HepG2 (cell line): ENCODE results near the gene KCNAB2. TPM values are rescaled to one million over a fixed set of nuclear protein-coding genes. Genes with fewer than 3 reads are reported as not detected.

Experiments used
- ATAC-seq: fragments of 200-7000 bp; cut with Tn5 transposase; 3 replicates; pipeline ENCODE4 v1.9.1; 2020; ENCODE audit warnings: mild to moderate bottlenecking, moderate library complexity
- BruUV-seq: library from RNA; stranded (reverse); fragments of 400-500 nt; replicated peaks from 2 replicates; lab custom pipeline; 2021; lab: Mats Ljungman, UMichigan
- CTCF ChIA-PET: fragments of 300-600 bp; formaldehyde crosslinking; extraction: SDS; loops from one replicate; lab custom pipeline; 2021; ENCODE audit warnings: low total read pairs, inconsistent platforms, low intra/inter-chr PET ratio; lab: Yijun Ruan, JAX
- POLR2A ChIA-PET: fragments of 350-600 bp; sonication (Branson Sonifier 250); formaldehyde crosslinking; loops from one replicate; lab custom pipeline; 2020; ENCODE audit warnings: antibody characterized with exemption, inconsistent platforms; lab: Yijun Ruan, JAX
- DNase-seq: peaks from one replicate; pipeline ENCODE4 v3.0.0-alpha.2; 2015; ENCODE audit warnings: low spot score
- FAIRE-seq: peaks from 3 replicates; lab custom pipeline; 2011; peaks lifted over from hg19 to GRCh38; lab: Jason Lieb, UNC
- H2AFZ ChIP-seq: one replicate; pipeline ENCODE4 v1.6.1; 2011; ENCODE audit warnings: low read length, inconsistent platforms
- H3K27ac ChIP-seq: fragments of 300-600 bp; 3 replicates; pipeline ENCODE4 v1.8.0; 2011; ENCODE audit warnings: mixed run types, mild to moderate bottlenecking, mixed read lengths, low read length, inconsistent platforms; ENCODE audit not compliant: insufficient read depth; ENCODE audit errors: extremely low read length
- H3K27me3 ChIP-seq, 2 experiments: fragments of 200-600 bp in 1 of 2; 2 replicates in 1 of 2; 3 replicates in 1 of 2; pipeline versions ENCODE4 v1.6.0 to v1.8.0; 2011; ENCODE audit warnings: low read length in 2 of 2, mild to moderate bottlenecking in 2 of 2, moderate library complexity in 2 of 2, inconsistent platforms in 1 of 2; ENCODE audit not compliant: insufficient read depth in 2 of 2, control insufficient read depth in 1 of 2
- H3K36me3 ChIP-seq, 2 experiments: fragments of 200-600 bp in 1 of 2; replicated peaks in 1 of 2; 2 replicates in 1 of 2; 3 replicates in 1 of 2; pipeline versions ENCODE4 v1.5.1 to v1.8.0; 2011; ENCODE audit warnings: low read length in 2 of 2, inconsistent platforms in 1 of 2; ENCODE audit not compliant: insufficient read depth in 2 of 2, control insufficient read depth in 1 of 2
- H3K4me1 ChIP-seq: 2 replicates; pipeline ENCODE4 v1.5.1; 2012; ENCODE audit warnings: low read length, inconsistent platforms; ENCODE audit not compliant: insufficient read depth
- H3K4me2 ChIP-seq: 2 replicates; pipeline ENCODE4 v1.6.0; 2011; ENCODE audit warnings: low read depth, low read length, inconsistent platforms
- H3K4me3 ChIP-seq, 3 experiments: fragments of 200-600 bp in 1 of 3; sonication (generic), shearing (Covaris generic) in 1 of 3; replicated peaks in 1 of 3; 2 replicates each; pipeline ENCODE4 v1.5.1; 2011 to 2016; ENCODE audit warnings: low read length in 3 of 3, inconsistent platforms in 2 of 3, low read depth in 2 of 3, mild to moderate bottlenecking in 2 of 3, control low read depth in 1 of 3, mixed read lengths in 1 of 3; ENCODE audit not compliant: insufficient read depth in 1 of 3
- H3K79me2 ChIP-seq: one replicate; pipeline ENCODE4 v1.6.1; 2011; ENCODE audit warnings: low read length, inconsistent platforms; ENCODE audit not compliant: insufficient read depth
- H3K9ac ChIP-seq: 2 replicates; pipeline ENCODE4 v1.6.0; 2011; ENCODE audit warnings: mild to moderate bottlenecking, low read depth, low read length, inconsistent platforms; ENCODE audit not compliant: insufficient read depth
- H3K9me3 ChIP-seq: 2 replicates; pipeline ENCODE4 v1.5.1; 2012; ENCODE audit warnings: mild to moderate bottlenecking, low read length
- H4K20me1 ChIP-seq: 2 replicates; pipeline ENCODE4 v1.6.0; 2011; ENCODE audit warnings: inconsistent platforms, mild to moderate bottlenecking, low read length, moderate library complexity; ENCODE audit not compliant: insufficient read depth
- CBX5 ChIP-seq: sonication (generic); formaldehyde crosslinking; IDR thresholded peaks from 2 replicates; pipeline ENCODE4 v1.4.0; 2020; ENCODE audit warnings: missing genetic modification reagents, borderline replicate concordance
- CCDC6 ChIP-seq: sonication (generic); formaldehyde crosslinking; IDR thresholded peaks from 2 replicates; pipeline ENCODE4 v1.8.1; 2022; ENCODE audit warnings: mild to moderate bottlenecking, missing genetic modification reagents, moderate library complexity
- FOXK2 ChIP-seq: fragments of 450-650 bp; IDR thresholded peaks from 2 replicates; pipeline ENCODE4 v1.6.1; 2016
- IRF9 ChIP-seq: sonication (generic); formaldehyde crosslinking; IDR thresholded peaks from 2 replicates; pipeline ENCODE4 v1.8.0; 2022; ENCODE audit warnings: missing genetic modification reagents, mild to moderate bottlenecking, borderline replicate concordance
- MXD1 ChIP-seq: sonication (generic); formaldehyde crosslinking; IDR thresholded peaks from 2 replicates; pipeline ENCODE4 v1.4.0; 2020; ENCODE audit warnings: mild to moderate bottlenecking, missing genetic modification reagents
- NFATC3 ChIP-seq: sonication (generic); formaldehyde crosslinking; IDR thresholded peaks from 2 replicates; pipeline ENCODE4 v1.5.1; 2020; ENCODE audit warnings: mild to moderate bottlenecking, missing genetic modification reagents
- NPAS2 ChIP-seq: sonication (generic); formaldehyde crosslinking; IDR thresholded peaks from 2 replicates; pipeline ENCODE4 v1.8.0; 2022; ENCODE audit warnings: mild to moderate bottlenecking, missing genetic modification reagents, borderline replicate concordance
- PHF8 ChIP-seq: sonication (generic); formaldehyde crosslinking; IDR thresholded peaks from 2 replicates; pipeline ENCODE4 v1.5.0; 2020; ENCODE audit warnings: missing genetic modification reagents
- SP140L ChIP-seq: sonication (generic); formaldehyde crosslinking; IDR thresholded peaks from 2 replicates; pipeline ENCODE4 v1.4.0; 2020; ENCODE audit warnings: missing genetic modification reagents, borderline replicate concordance
- ZNF713 ChIP-seq: sonication (generic); formaldehyde crosslinking; IDR thresholded peaks from 2 replicates; pipeline ENCODE4 v1.4.0; 2020; ENCODE audit warnings: mild to moderate bottlenecking, missing genetic modification reagents
- WGBS: methylation state at CpG from one replicate; pipeline ENCODE4 v1.1.6; 2017; ENCODE audit warnings: low lambda C conversion rate; 5-methylcytosine and 5-hydroxymethylcytosine counted together
- in situ Hi-C: cut with HindIII; loops from 2 replicates; pipeline ENCODE4 v1.10.0; 2017; ENCODE audit warnings: low pct_unique_long_range_greater_than_20kb; ENCODE audit not compliant: extremely low pct_ligation_motif_present
- intact Hi-C: fragments of 100-400 bp; cut with micrococcal nuclease; formaldehyde crosslinking; loops from one replicate; pipeline ENCODE4 v1.10.0; 2022; ENCODE audit not compliant: unreplicated experiment
- polyA plus RNA-seq, 8 experiments: library from polyadenylated mRNA; depleted of rRNA in 3 of 8; stranded (reverse) in 7 of 8; unstranded in 1 of 8; fragments of >200 nt; fragmentation: Illumina TruSeq in 4 of 8; extraction: Trizol in 4 of 8; gene quantifications; 2 replicates each; pipeline versions ENCODE4 v1.2.1 to v1.2.3, GENCODE V29; 2011 to 2016; ENCODE audit warnings: low read depth in 4 of 8, missing spikeins in 1 of 8, mixed read lengths in 1 of 8; ENCODE audit not compliant: insufficient read depth in 1 of 8
- total RNA-seq, 5 experiments: library from RNA; depleted of rRNA; stranded (reverse); fragments of >200 nt; fragmentation: Illumina TruSeq; extraction: Trizol; gene quantifications; 2 replicates each; pipeline ENCODE4 v1.2.3, GENCODE V29; 2016; ENCODE audit warnings: low read depth in 1 of 5
- TF ChIP-seq, protein P1 (sequence below): sonication (generic); formaldehyde crosslinking; IDR thresholded peaks from 2 replicates; pipeline ENCODE4 v1.8.0; 2022; ENCODE audit warnings: mild to moderate bottlenecking, missing genetic modification reagents, moderate library complexity

Gene KCNAB2
- total and polyA plus RNA-seq, 2 of the 13 experiments (the other 11 are each of a cell fraction or from before 2014, with no cell fraction given) = 6.2 to 8.8 TPM

DNA sequence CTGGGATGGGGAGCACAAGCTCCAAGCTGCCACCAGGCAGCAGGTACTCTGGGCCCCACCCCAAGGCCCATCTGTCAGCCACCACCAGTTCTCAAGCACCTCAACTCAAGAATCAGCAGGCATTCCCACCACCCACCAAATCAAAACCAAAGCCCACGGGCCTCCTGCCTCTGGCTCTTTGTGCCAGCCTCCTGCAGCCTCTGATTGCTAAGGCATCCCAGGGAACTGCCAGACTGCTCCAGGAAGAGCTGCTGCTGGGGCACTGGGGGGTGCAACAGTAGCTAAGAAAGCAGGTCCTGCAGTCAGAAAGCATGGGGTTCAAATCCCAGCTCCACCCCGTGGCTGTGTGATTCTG is 99.7 kb downstream of the KCNAB2 start:
- Histone ChIP-seq H4K20me1 (peaks cover 12% of the 10 kb centered on the region; the same call in 1 of the 2 replicates), H2AFZ (no peak overlapping the region), H3K36me3 (no peaks in the 10 kb centered on the region), H3K4me2 (no peak overlapping the region), H3K9ac (no peak overlapping the region), H3K79me2 (no peaks in the 10 kb centered on the region), H3K27ac (no peak overlapping the region), H3K27me3 (peaks cover 14 to 80% of the 10 kb centered on the region in 2 experiments), H3K4me3 (no peak overlapping the region), H3K9me3 (no peaks in the 10 kb centered on the region), H3K4me1 (no peaks in the 10 kb centered on the region)
- DNase-seq (no peak), FAIRE-seq (no peak), ATAC-seq (no peak)
- TF ChIP-seq CCDC6 (CRISPR knock-in tag) (no peak), CBX5 (no peak), MXD1 (CRISPR knock-in tag) (no peak), IRF9 (CRISPR knock-in tag) (no peak), NFATC3 (CRISPR knock-in tag) (no peak), PHF8 (no peak), NPAS2 (CRISPR knock-in tag) (no peak), ZNF713 (CRISPR knock-in tag) (no peak), FOXK2 (no peak), SP140L (CRISPR knock-in tag) (no peak)
- TF ChIP-seq, protein P1, sequence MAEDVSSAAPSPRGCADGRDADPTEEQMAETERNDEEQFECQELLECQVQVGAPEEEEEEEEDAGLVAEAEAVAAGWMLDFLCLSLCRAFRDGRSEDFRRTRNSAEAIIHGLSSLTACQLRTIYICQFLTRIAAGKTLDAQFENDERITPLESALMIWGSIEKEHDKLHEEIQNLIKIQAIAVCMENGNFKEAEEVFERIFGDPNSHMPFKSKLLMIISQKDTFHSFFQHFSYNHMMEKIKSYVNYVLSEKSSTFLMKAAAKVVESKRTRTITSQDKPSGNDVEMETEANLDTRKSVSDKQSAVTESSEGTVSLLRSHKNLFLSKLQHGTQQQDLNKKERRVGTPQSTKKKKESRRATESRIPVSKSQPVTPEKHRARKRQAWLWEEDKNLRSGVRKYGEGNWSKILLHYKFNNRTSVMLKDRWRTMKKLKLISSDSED (CRISPR knock-in tag) = no peak
- ChIA-PET CTCF (no interaction called here), POLR2A (no interaction called here)
- intact Hi-C loops = no loop called here
- in situ Hi-C loops = no loop called here
- no TSS peak for BruUV-seq
- 0% methylated on average over 1 of the region's 2 CpGs for WGBS
